Lower lobe of right lung (tissue), 2 donors: ENCODE results near the gene MYH13. TPM values are rescaled to one million over a fixed set of nuclear protein-coding genes. Genes with fewer than 3 reads are reported as not detected.

ENCODE experiments used
- ATAC-seq, 2 donors: fragments of 200-7000 bp; cut with Tn5 transposase; one replicate each; pipeline ENCODE4 v1.9.1; 2020 to 2022; ENCODE audit warnings: mild to moderate bottlenecking in 2 of 2, moderate library complexity in 2 of 2
- DNase-seq: peaks from one replicate; pipeline ENCODE4 v3.0.0-alpha.2; 2020
- H3K27ac ChIP-seq: fragments of 200-600 bp; one replicate; pipeline ENCODE4 v1.8.0; 2022
- H3K27me3 ChIP-seq: fragments of 200-600 bp; one replicate; pipeline ENCODE4 v1.8.0; 2022; ENCODE audit warnings: low read depth
- H3K36me3 ChIP-seq: fragments of 200-600 bp; one replicate; pipeline ENCODE4 v1.8.0; 2022; ENCODE audit warnings: mild to moderate bottlenecking
- H3K4me1 ChIP-seq: fragments of 200-600 bp; one replicate; pipeline ENCODE4 v1.8.0; 2022
- H3K4me3 ChIP-seq: fragments of 200-600 bp; one replicate; pipeline ENCODE4 v1.8.0; 2022; ENCODE audit warnings: mild to moderate bottlenecking
- H3K9me3 ChIP-seq: fragments of 200-600 bp; one replicate; pipeline ENCODE4 v1.8.0; 2022
- CTCF ChIP-seq: fragments of 200-600 bp; IDR thresholded peaks from one replicate; pipeline ENCODE4 v1.8.0; 2022; ENCODE audit warnings: antibody characterized with exemption, mild to moderate bottlenecking
- intact Hi-C: fragments of 100-400 bp; cut with DNase I; formaldehyde crosslinking; loops from one replicate; pipeline ENCODE4 v1.11.0; 2022
- total RNA-seq: library from RNA; stranded (reverse); fragmentation: NEBNext Ultra II Directional; extraction: Animal tissue kit (Norgen Biotek cat#: 25700); gene quantifications from one replicate; pipeline ENCODE4 v1.2.1, GENCODE V29; 2021
- donor health status: DM: no; HTN: yes; CAD: no; lungs with severe emphysema.

MYH13 gene
- total RNA-seq, 1 donor from 2014 or later: not detected

GRCh38 chr17:10369239-10369638, 3.6 kb downstream of the MYH13 start:
- no peaks in the 10 kb centered on the region for H3K27me3 ChIP-seq
- no peaks in the 10 kb centered on the region for H3K9me3 ChIP-seq
- TF ChIP-seq CTCF: no peak
- no peak for DNase-seq
- no peaks in the 10 kb centered on the region for H3K4me1 ChIP-seq
- no peak for ATAC-seq
- H3K36me3 ChIP-seq: no peaks in the 10 kb centered on the region
- no peak overlapping the region for H3K27ac ChIP-seq
- H3K4me3 ChIP-seq: no peak overlapping the region
- intact Hi-C loops: no loop called here

GRCh38 chr17:10368561-10368960, 4.2 kb downstream of the MYH13 start:
- no peaks in the 10 kb centered on the region for H3K27me3 ChIP-seq
- intact Hi-C loops: no loop called here
- H3K4me1 ChIP-seq: no peaks in the 10 kb centered on the region
- ATAC-seq (no peak), DNase-seq (no peak)
- no peaks in the 10 kb centered on the region for H3K36me3 ChIP-seq
- H3K27ac ChIP-seq: no peak overlapping the region
- no peak overlapping the region for H3K4me3 ChIP-seq
- no peak for TF ChIP-seq CTCF
- H3K9me3 ChIP-seq: no peaks in the 10 kb centered on the region

GRCh38 chr17:10360578-10360977, 12.2 kb downstream of the MYH13 start:
- no peak for TF ChIP-seq CTCF

GRCh38 chr17:10357768-10358167, 15.0 kb downstream of the MYH13 start:
- peaks cover 10% of the 10 kb centered on the region for H3K27me3 ChIP-seq
- H3K4me1 ChIP-seq: no peaks in the 10 kb centered on the region
- H3K4me3 ChIP-seq: no peak overlapping the region
- ATAC-seq (no peak), DNase-seq (no peak)
- H3K36me3 ChIP-seq: no peaks in the 10 kb centered on the region
- H3K9me3 ChIP-seq: no peaks in the 10 kb centered on the region
- H3K27ac ChIP-seq: no peak overlapping the region
- peak; percentile 42 for TF ChIP-seq CTCF
- intact Hi-C loops: no loop called here

More at GRCh38 chr17:10360578-10360977, 12.2 kb downstream of the MYH13 start:
- intact Hi-C loops: no loop called here
- H3K9me3 ChIP-seq: no peaks in the 10 kb centered on the region
- H3K4me3 ChIP-seq: no peak overlapping the region
- H3K36me3 ChIP-seq: no peaks in the 10 kb centered on the region
- no peak overlapping the region for H3K27ac ChIP-seq
- no peaks in the 10 kb centered on the region for H3K4me1 ChIP-seq
- H3K27me3 ChIP-seq: peaks cover 10% of the 10 kb centered on the region
- ATAC-seq (no peak), DNase-seq (no peak)

- H3K4me1 ChIP-seq: no peaks in the 10 kb centered on the region
- H3K27ac ChIP-seq: no peak overlapping the region
- H3K36me3 ChIP-seq: no peaks in the 10 kb centered on the region
- intact Hi-C loops: no loop called here
- DNase-seq: no peak
- no peaks in the 10 kb centered on the region for H3K9me3 ChIP-seq
- no peak for TF ChIP-seq CTCF
- peaks cover 8% of the 10 kb centered on the region for H3K27me3 ChIP-seq
- no peak for ATAC-seq
- H3K4me3 ChIP-seq: no peak overlapping the region
Measured at GRCh38 chr17:10354651-10355050, 18.2 kb downstream of the MYH13 start.

GRCh38 chr17:10352893-10353292, 19.9 kb downstream of the MYH13 start:
- no peaks in the 10 kb centered on the region for H3K27me3 ChIP-seq
- intact Hi-C loops: no loop called here

More at GRCh38 chr17:10352893-10353292, 19.9 kb downstream of the MYH13 start:
- Histone ChIP-seq H3K4me1 (no peaks in the 10 kb centered on the region), H3K9me3 (no peaks in the 10 kb centered on the region), H3K27ac (no peak overlapping the region), H3K4me3 (no peak overlapping the region), H3K36me3 (no peaks in the 10 kb centered on the region)
- TF ChIP-seq CTCF: no peak
- DNase-seq (no peak), ATAC-seq (no peak)
